HG02642 (cell line): ENCODE results near the gene MAP3K2.
A peak's percentile ranks its signal among the peaks of the same experiment; 100 is the strongest.
"Not testable (repeated sequence)": the region's sequence is repeated elsewhere in the genome, so short reads cannot be mapped to it uniquely, and the experiment has no call there.

Experiments used
- ATAC-seq: cut with Tn5 transposase; IDR thresholded peaks from one replicate; pipeline ENCODE4 v1.9.1; 2021; ENCODE audit warnings: mild to moderate bottlenecking; ENCODE audit not compliant: unreplicated experiment, poor library complexity

MAP3K2 gene

GRCh38 chr2:127421871-127422558, 34.2 kb upstream of the MAP3K2 start:
- ATAC-seq = no peak

GRCh38 chr2:127421116-127421800, 33.5 kb upstream of the MAP3K2 start:
- no peak for ATAC-seq

- ATAC-seq = no peak
Observed at GRCh38 chr2:127420039-127420864, 32.5 kb upstream of the MAP3K2 start.

GRCh38 chr2:127419448-127420038, 31.8 kb upstream of the MAP3K2 start:
- ATAC-seq = no peak

- ATAC-seq = no peak
Observed at GRCh38 chr2:127419112-127419430, 31.3 kb upstream of the MAP3K2 start.

DNA sequence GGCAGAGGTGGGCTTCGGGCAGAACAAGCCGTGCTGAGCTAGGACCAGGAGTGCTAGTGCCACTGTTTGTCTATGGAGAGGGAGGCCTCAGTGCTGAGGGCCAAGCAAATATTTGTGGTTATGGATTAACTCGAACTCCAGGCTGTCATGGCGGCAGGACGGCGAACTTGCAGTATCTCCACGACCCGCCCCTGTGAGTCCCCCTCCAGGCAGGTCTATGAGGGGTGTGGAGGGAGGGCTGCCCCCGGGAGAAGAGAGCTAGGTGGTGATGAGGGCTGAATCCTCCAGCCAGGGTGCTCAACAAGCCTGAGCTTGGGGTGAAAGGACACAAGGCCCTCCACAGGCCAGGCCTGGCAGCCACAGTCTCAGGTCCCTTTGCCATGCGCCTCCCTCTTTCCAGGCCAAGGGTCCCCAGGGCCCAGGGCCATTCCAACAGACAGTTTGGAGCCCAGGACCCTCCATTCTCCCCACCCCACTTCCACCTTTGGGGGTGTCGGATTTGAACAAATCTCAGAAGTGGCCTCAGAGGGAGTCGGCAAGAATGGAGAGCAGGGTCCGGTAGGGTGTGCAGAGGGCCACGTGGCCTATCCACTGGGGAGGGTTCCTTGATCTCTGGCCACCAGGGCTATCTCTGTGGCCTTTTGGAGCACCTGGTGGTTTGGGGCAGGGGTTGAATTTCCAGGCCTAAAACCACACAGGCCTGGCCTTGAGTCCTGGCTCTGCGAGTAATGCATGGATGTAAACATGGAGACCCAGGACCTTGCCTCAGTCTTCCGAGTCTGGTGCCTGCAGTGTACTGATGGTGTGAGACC, 30.7 kb upstream of the MAP3K2 start, which contains the start of gene PROC:
TSS of gene PROC (plus strand) at position 128 of the 812 bp plus-strand sequence. CDS start 1,516 bp downstream, outside the sequence.
- ATAC-seq = no peak

GRCh38 chr2:127417406-127417805, 29.6 kb upstream of the MAP3K2 start:
- no peak for ATAC-seq

DNA sequence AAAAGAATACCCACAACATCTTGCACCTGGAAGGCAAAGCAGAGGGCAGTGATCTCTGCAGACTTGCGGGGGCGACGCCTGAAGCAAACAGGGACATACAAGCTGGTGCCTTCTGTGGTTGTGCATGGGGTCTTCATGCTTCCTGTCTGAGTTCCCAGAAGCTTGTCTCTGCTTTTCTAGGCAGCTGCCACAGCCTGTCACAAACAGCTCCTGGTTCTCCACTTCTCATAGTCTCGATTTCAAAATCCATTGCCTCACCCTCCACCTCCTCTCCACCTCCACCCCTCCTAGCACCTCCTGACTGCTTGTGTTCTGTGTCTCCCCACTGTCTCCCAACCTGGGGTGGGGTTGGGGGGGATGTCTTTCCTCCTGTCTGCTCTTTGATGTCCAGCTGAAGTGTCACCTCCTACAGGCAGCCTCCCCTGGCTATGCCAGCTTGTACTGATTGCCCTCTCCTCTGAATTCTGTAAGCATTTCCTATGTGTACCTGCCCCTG, 28.8 kb upstream of the MAP3K2 start:
- ATAC-seq = no peak

DNA sequence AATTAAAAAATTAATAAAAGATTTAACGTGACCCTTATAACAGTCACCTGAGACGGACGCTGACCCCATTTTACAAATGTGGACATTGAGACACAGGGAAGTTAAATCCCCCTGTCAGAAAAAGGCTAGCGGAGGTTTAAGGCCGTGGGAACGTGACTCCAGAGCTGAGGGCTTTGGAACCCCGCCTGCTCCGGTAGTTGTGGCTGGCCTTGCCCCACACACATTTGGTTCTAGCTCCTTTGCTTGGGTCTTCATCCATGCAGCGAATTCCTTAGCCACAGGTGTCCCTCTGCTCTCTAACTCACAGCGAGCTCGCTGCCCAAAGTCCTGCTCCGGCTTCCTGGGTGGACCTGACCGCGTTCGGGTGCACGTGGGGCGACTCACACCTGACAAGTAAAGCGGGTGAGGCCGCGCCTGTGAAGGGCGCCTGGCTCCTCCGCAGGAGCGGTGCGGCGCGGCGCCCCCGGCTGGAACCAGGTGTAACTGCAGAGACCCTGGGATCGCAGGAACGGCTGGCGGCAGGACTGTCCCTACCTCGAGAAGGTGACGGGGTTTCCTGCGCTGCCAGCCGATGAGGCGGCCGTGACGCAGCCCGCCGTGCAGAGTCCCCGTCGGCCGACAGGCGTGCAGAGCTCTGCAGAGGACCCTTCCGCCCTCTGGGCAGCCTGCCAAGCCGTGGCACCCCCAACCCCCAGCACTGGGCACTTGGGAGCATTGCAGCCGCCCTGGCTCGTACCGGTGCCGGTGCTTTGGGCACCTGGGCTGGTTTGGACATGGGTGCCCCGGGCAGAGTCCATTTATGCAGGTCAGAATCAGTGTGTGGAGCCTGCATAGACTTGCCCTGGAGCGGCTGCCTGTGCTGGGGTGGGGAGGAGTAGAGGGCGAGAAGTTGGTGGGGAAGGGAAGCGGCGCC, 28.1 kb upstream of the MAP3K2 start:
- peak; percentile 76 for ATAC-seq

- no peak for ATAC-seq
Observed at GRCh38 chr2:127414638-127415592, 27.1 kb upstream of the MAP3K2 start.

DNA sequence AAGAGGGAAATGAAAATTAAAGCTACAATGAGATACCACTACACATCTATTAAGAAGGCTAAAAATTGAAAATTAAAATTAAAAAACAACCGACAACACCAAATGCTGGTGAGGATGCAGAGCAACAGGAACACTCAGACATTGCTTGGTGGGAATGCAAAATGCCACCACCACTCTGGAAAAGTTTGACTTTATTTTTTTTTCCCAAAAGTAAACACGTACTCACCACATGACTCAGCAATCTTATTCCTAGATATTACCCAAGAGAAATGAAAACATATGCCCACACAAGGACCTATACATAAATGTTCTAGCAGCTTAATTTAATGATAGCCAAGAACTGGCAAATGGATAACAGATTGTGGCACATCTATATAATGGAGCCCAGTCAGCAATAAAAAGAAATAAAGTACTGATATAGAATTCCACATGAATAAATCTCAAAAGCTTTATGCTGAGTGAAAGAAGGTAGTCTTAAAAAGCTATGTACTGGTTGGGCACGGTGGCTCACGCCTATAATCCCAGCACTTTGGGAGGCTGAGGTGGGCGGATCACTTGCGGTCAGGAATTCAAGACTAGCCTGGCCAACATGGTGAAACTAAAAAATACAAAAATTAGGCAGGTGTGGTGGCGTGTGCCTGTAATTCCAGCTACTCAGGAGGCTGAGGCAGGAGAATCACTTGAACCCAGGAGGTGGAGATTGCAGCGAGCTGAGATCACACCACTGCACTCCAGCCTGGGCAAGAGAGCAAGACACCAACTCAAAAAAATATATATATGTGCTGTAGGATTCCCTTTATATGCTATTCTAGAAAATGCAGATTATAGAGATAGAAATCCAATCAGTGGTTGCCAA, 26.2 kb upstream of the MAP3K2 start:
- no peak for ATAC-seq

- no peak for ATAC-seq
Observed at GRCh38 chr2:127413200-127413599, 25.4 kb upstream of the MAP3K2 start.

- ATAC-seq = no peak
Observed at GRCh38 chr2:127411653-127412369, 24.0 kb upstream of the MAP3K2 start.

DNA sequence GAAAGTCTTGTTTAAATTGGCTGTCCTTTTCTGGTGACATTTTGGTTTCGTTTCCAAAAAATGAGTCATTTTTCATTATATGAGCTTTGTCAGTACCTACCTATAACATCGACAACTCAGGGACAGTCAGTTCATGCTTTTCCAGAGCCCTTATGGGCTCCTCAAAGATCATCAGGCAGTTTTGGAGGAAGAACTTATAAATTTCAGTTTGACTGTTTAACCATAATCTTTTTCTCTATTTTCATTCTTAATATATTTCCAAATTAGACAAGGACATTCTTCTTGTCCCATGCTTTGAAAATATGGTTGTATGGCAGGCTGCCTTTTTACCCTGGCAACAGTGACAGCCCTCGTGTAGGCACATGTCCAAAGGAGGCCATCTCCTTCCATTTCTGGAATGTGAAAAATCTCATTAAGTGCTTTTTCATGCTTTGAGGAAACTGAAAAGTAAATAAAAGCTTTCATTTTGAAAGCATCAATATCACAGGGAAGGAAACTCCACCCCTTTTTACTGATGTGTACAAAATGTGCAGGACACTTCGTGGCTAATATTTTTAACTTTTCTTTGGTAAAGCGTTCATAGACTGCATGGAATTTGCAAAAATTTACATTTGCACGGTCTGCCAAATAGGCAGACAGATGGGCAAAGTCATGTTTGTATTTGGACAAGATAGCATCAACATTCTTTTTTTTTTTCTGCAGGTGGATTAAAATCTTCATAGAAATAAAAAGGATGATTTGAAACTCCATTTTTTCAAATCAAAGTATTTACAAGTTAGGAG, 23.3 kb upstream of the MAP3K2 start:
- ATAC-seq = peak; percentile 37

- ATAC-seq = not testable (repeated sequence)
Observed at GRCh38 chr2:127409716-127410115, 21.9 kb upstream of the MAP3K2 start.

- no peak for ATAC-seq
Observed at GRCh38 chr2:127408807-127409099, 21.0 kb upstream of the MAP3K2 start.
